Kasumi-1 (cell line): ENCODE data around the gene RAD54L2.
A peak's percentile ranks its signal among the peaks of the same experiment; 100 is the strongest.
"Not testable (repeated sequence)": the region's sequence is repeated elsewhere in the genome, so short reads cannot be mapped to it uniquely, and the experiment has no call there.

Experiments
- DNase-seq, 2 experiments: peaks; one replicate each; lab custom pipeline; 2025; lab: John Stamatoyannopoulos, UW

Gene RAD54L2

GRCh38 chr3:51544011-51544775, 5.7 kb downstream of the RAD54L2 start:
- DNase-seq: no peak

GRCh38 chr3:51547274-51547673, 8.8 kb downstream of the RAD54L2 start:
- DNase-seq: no peak

GRCh38 chr3:51549311-51549710, 10.8 kb downstream of the RAD54L2 start:
- DNase-seq: no peak

- DNase-seq: no peak
Observed at GRCh38 chr3:51550080-51550819, 11.7 kb downstream of the RAD54L2 start.

- no peak for DNase-seq
Observed at GRCh38 chr3:51557993-51558392, 19.5 kb downstream of the RAD54L2 start.

GRCh38 chr3:51559411-51559888, 20.9 kb downstream of the RAD54L2 start:
- no peak for DNase-seq

- no peak for DNase-seq
Observed at GRCh38 chr3:51559961-51560360, 21.4 kb downstream of the RAD54L2 start.

GRCh38 chr3:51562403-51562802, 23.9 kb downstream of the RAD54L2 start:
- not testable (repeated sequence) for DNase-seq

GRCh38 chr3:51568036-51568435, 29.5 kb downstream of the RAD54L2 start:
- DNase-seq: peak; percentile 79

- peak; percentile 34 for DNase-seq
Observed at GRCh38 chr3:51568996-51569395, 30.5 kb downstream of the RAD54L2 start.

- DNase-seq: no peak
Observed at GRCh38 chr3:51578238-51578637, 39.7 kb downstream of the RAD54L2 start.

GRCh38 chr3:51580418-51580817, 41.9 kb downstream of the RAD54L2 start:
- no peak for DNase-seq

GRCh38 chr3:51581524-51581923, 43.0 kb downstream of the RAD54L2 start:
- no peak for DNase-seq

- DNase-seq: no peak
Observed at GRCh38 chr3:51585197-51585596, 46.7 kb downstream of the RAD54L2 start.

GRCh38 chr3:51585871-51586270, 47.4 kb downstream of the RAD54L2 start:
- DNase-seq: no peak
